PC-9 (cell line): ENCODE measurements around the gene WASL. TPM values are rescaled to one million over a fixed set of nuclear protein-coding genes. Genes with fewer than 3 reads are reported as not detected.

Experiments
- BruUV-seq: library from RNA; stranded (reverse); fragments of 400-500 nt; replicated peaks from 2 replicates; lab custom pipeline; 2021; lab: Mats Ljungman, UMichigan
- CTCF ChIA-PET: fragments of 300-600 bp; sonication (Branson Sonifier 250); formaldehyde crosslinking; loops from one replicate; lab custom pipeline; 2022; ENCODE audit warnings: antibody characterized with exemption; lab: Charles Lee
- POLR2A ChIA-PET: fragments of 300-600 bp; sonication (Branson Sonifier 250); formaldehyde crosslinking; loops from one replicate; lab custom pipeline; 2022; ENCODE audit warnings: antibody characterized with exemption; ENCODE audit not compliant: unreplicated experiment; lab: Charles Lee
- DNase-seq, 2 experiments: peaks; one replicate each; pipeline versions ENCODE4 v3.0.0 to v3.0.0-alpha.2; 2015 to 2022; ENCODE audit warnings: mixed read lengths in 1 of 2
- H2AFZ ChIP-seq: fragments of 200-600 bp; sonication (generic); 2 replicates; pipeline ENCODE4 v1.8.1; 2017; ENCODE audit warnings: antibody characterized with exemption
- H3F3A ChIP-seq: fragments of 200-600 bp; sonication (generic); 2 replicates; pipeline ENCODE4 v1.8.1; 2017; ENCODE audit warnings: antibody characterized with exemption, mild to moderate bottlenecking, low read depth; ENCODE audit not compliant: insufficient read depth
- H3K27ac ChIP-seq: fragments of 200-600 bp; sonication (generic); 2 replicates; pipeline ENCODE4 v1.6.1; 2016; ENCODE audit warnings: mixed run types
- H3K27me3 ChIP-seq: fragments of 200-600 bp; sonication (generic); 2 replicates; pipeline ENCODE4 v1.6.1; 2016; ENCODE audit warnings: low read depth, mixed run types; ENCODE audit not compliant: insufficient read depth
- H3K36me3 ChIP-seq: fragments of 200-600 bp; sonication (generic); 2 replicates; pipeline ENCODE4 v1.6.1; 2016; ENCODE audit warnings: low read depth, mixed run types
- H3K4me1 ChIP-seq: fragments of 200-600 bp; sonication (generic); replicated peaks from 2 replicates; pipeline ENCODE4 v1.6.1; 2016; ENCODE audit warnings: mixed run types; ENCODE audit not compliant: insufficient read depth
- H3K4me2 ChIP-seq: fragments of 200-600 bp; sonication (generic); 2 replicates; pipeline ENCODE4 v1.6.1; 2017; ENCODE audit warnings: mixed run types
- H3K4me3 ChIP-seq: fragments of 200-600 bp; sonication (generic); 2 replicates; pipeline ENCODE4 v1.6.1; 2016; ENCODE audit warnings: mixed run types
- H3K79me2 ChIP-seq: fragments of 200-600 bp; sonication (generic); 2 replicates; pipeline ENCODE4 v1.6.1; 2017; ENCODE audit warnings: low read depth, mixed run types
- H3K9me2 ChIP-seq: fragments of 200-600 bp; sonication (generic); 2 replicates; pipeline ENCODE4 v1.8.1; 2017; ENCODE audit warnings: mild to moderate bottlenecking; ENCODE audit not compliant: insufficient read depth
- H3K9me3 ChIP-seq: fragments of 200-600 bp; sonication (generic); 2 replicates; pipeline ENCODE4 v1.8.1; 2016; ENCODE audit warnings: low read depth; ENCODE audit not compliant: insufficient read depth
- H4K20me1 ChIP-seq: fragments of 200-600 bp; sonication (generic); 2 replicates; pipeline ENCODE4 v1.8.1; 2017; ENCODE audit not compliant: insufficient read depth
- EZH2 ChIP-seq: fragments of 200-600 bp; sonication (generic); IDR thresholded peaks from 2 replicates; pipeline ENCODE4 v1.8.0; 2017; ENCODE audit warnings: antibody characterized with exemption, low read depth
- intact Hi-C: fragments of 100-400 bp; cut with micrococcal nuclease; formaldehyde crosslinking; loops from one replicate; pipeline ENCODE4 v1.10.0; 2022; ENCODE audit not compliant: unreplicated experiment
- total RNA-seq: library from RNA; stranded (reverse); gene quantifications from 2 replicates; pipeline ENCODE4 v1.2.3, GENCODE V29; 2021
- TF ChIP-seq, protein P1 (sequence below): fragments of 200-600 bp; sonication (generic); conservative IDR thresholded peaks from 2 replicates; pipeline ENCODE4 v1.6.1; 2017; ENCODE audit warnings: mixed run types, antibody characterized with exemption, mild to moderate bottlenecking, moderate library complexity

Gene WASL
- total RNA-seq, 1 experiment from 2014 or later: 40.3 TPM

DNA sequence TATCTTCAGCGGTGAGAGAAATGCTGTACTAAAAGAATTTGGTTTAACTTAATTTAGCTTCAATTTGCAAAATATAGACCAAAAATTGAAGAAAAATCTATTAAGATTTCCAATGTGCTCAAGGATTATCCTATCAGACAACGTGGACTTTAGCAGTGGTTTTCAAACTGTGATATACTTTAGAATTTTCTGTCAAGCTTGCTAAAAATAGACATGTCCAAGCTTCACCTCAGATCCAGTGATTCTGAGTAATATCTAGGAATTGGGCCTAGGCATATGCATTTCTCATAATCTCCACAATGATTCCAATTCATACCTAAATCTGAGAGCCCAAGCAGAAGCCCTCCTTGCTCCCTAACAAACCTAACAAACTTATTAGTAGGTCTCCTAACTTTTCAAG, 3.4 kb downstream of the WASL start:
- CTCF ChIA-PET: interaction anchor here (0.6 kb wide), 1 partner anchor 18 kb away, joined by 3 read pairs; no protein-coding TSS in a partner anchor
- Histone ChIP-seq H3K4me2 (peak overlapping the region; percentile 89), H4K20me1 (peaks cover 25% of the 10 kb centered on the region), H3K27me3 (no peaks in the 10 kb centered on the region), H3K9me2 (no peaks in the 10 kb centered on the region), H3K4me3 (peak overlapping the region; percentile 89; the same call in 1 of the 2 replicates), H3K9me3 (no peaks in the 10 kb centered on the region), H3K27ac (no peak overlapping the region), H3K79me2 (peaks cover 86% of the 10 kb centered on the region), H3K36me3 (no peaks in the 10 kb centered on the region), H3K4me1 (peaks cover 31% of the 10 kb centered on the region), H2AFZ (no peak overlapping the region), H3F3A (peaks cover 25% of the 10 kb centered on the region)
- POLR2A ChIA-PET: no interaction called here
- BruUV-seq: no TSS peak
- intact Hi-C loops: loop anchor here (5.0 kb wide), 2 partner anchors 33 to 208 kb away; no protein-coding TSS in a partner anchor
- TF ChIP-seq EZH2: no peak
- TF ChIP-seq, protein P1, sequence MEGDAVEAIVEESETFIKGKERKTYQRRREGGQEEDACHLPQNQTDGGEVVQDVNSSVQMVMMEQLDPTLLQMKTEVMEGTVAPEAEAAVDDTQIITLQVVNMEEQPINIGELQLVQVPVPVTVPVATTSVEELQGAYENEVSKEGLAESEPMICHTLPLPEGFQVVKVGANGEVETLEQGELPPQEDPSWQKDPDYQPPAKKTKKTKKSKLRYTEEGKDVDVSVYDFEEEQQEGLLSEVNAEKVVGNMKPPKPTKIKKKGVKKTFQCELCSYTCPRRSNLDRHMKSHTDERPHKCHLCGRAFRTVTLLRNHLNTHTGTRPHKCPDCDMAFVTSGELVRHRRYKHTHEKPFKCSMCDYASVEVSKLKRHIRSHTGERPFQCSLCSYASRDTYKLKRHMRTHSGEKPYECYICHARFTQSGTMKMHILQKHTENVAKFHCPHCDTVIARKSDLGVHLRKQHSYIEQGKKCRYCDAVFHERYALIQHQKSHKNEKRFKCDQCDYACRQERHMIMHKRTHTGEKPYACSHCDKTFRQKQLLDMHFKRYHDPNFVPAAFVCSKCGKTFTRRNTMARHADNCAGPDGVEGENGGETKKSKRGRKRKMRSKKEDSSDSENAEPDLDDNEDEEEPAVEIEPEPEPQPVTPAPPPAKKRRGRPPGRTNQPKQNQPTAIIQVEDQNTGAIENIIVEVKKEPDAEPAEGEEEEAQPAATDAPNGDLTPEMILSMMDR: no peak
- DNase-seq: no peak

DNA sequence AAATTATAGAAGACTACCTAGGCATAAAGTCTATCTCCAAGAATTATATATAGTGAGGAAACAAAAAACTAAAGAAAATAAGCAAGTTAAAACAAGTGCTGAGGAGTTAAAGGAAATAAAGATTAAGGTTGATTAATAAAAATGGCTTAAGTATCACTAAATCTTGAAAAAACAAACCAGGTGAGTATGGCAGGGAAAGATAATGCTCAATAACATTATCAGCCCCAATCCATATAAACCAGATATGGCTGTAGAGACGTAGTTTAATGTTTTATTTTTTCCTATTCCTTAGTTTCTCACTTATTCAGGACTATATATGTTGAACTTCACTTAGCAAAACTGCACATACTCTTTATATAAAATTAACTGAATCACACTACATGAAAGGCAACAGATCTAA, 4.4 kb downstream of the WASL start:
- CTCF ChIA-PET: no interaction called here
- Histone ChIP-seq H3F3A (peaks cover 15% of the 10 kb centered on the region), H3K79me2 (peaks cover 93% of the 10 kb centered on the region), H3K9me3 (no peaks in the 10 kb centered on the region), H3K9me2 (no peaks in the 10 kb centered on the region), H3K4me3 (no peak overlapping the region), H3K36me3 (no peaks in the 10 kb centered on the region), H3K27me3 (no peaks in the 10 kb centered on the region), H3K27ac (no peak overlapping the region), H3K4me2 (0 out of 2 replicates have a peak overlapping the region, but pooled peaks have one; percentile 5), H4K20me1 (peaks cover 25% of the 10 kb centered on the region), H3K4me1 (peaks cover 24% of the 10 kb centered on the region), H2AFZ (no peak overlapping the region)
- no peak for DNase-seq
- no peak for TF ChIP-seq EZH2
- TF ChIP-seq, protein P1: no peak
- BruUV-seq: no TSS peak
- POLR2A ChIA-PET: no interaction called here
- intact Hi-C loops: no loop called here

DNA sequence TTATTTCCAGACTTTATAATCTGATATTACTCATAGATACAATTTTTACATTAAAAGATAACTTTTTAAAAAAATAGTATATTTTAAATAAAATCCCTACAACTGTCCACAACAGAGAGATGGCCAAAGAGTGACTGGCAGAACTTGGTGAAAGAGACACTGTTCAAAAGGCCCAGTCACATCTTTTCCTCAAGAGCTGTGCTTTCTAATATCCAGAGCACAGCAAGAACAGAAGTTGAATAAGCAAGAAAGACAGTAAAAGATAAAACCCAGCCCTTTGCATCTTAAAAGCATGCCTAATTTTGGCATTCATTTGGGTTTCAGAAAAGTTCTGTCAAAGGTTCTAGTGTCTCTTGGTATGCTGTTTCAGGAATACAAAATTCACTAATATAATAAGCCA, 6.9 kb downstream of the WASL start:
- ChIA-PET CTCF (no interaction called here), POLR2A (no interaction called here)
- intact Hi-C loops: no loop called here
- Histone ChIP-seq H3K4me2 (no peak overlapping the region), H3K36me3 (no peaks in the 10 kb centered on the region), H2AFZ (no peak overlapping the region), H3K4me1 (peaks cover 23% of the 10 kb centered on the region), H3K9me2 (no peaks in the 10 kb centered on the region), H3K9me3 (no peaks in the 10 kb centered on the region), H3K79me2 (peaks cover 98% of the 10 kb centered on the region), H3K27me3 (no peaks in the 10 kb centered on the region), H3K4me3 (no peak overlapping the region), H3F3A (0 out of 2 replicates have a peak, but pooled peaks cover 3% of the 10 kb centered on the region), H3K27ac (no peak overlapping the region), H4K20me1 (peaks cover 23% of the 10 kb centered on the region)
- TF ChIP-seq, protein P1: no peak
- no peak for TF ChIP-seq EZH2
- no TSS peak for BruUV-seq
- DNase-seq: no peak
